Suppressor macrophage treated with lipopolysaccharide for 4 hours (primary cell): ENCODE data around the gene MCUB.

Experiments
- DNase-seq: peaks from one replicate; pipeline ENCODE4 v3.0.0-alpha.2; 2020

Gene MCUB

GRCh38 chr4:109733728-109734127 is 173.7 kb downstream of the MCUB start:
- DNase-seq: no peak

DNA sequence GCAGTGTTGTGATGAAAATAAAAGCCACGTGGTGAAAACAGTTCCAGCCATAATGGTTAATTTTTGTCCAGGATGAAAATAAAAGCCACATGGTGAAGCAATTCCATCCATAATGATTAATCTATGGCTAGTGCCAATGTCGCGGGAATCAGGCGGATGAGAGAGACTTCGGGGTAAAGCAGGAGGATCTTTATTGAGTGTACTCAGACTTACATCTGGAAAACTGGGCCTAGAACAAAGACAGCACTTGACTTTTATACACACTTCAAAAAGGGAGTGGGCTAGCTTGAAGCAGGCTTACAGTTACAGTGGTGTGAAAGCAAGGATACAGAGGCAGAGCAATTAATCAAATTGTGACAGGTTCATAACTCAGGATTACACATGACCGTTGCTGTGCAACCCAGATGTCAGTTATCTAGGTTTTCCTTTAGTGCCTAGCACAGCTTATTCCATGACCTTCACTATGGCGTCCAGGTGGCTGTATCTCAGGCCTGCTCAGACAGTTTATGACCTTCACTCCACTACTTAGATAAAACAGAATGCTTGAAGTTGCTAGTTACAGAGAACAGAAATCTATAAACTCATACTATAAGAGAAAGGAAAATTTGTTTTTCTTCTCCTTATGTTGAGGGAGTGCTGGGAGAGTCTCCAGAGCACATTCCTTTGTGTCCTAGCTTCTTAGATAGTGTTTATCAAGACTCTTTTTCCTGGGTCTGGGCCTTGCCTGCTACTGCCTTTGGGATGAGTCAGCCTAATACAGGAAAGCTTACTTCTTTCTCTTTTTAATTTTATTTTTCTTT is 175.7 kb downstream of the MCUB start:
- DNase-seq: no peak
